GM12872 (cell line): ENCODE results near the gene PARS2.

Source experiments
- TF ChIP-seq, protein P1 (sequence below): IDR thresholded peaks from 3 replicates; pipeline ENCODE4 v1.5.1; 2011; ENCODE audit warnings: low read depth, mild to moderate bottlenecking, low read length, moderate library complexity; ENCODE audit not compliant: insufficient read depth

The PARS2 gene

DNA sequence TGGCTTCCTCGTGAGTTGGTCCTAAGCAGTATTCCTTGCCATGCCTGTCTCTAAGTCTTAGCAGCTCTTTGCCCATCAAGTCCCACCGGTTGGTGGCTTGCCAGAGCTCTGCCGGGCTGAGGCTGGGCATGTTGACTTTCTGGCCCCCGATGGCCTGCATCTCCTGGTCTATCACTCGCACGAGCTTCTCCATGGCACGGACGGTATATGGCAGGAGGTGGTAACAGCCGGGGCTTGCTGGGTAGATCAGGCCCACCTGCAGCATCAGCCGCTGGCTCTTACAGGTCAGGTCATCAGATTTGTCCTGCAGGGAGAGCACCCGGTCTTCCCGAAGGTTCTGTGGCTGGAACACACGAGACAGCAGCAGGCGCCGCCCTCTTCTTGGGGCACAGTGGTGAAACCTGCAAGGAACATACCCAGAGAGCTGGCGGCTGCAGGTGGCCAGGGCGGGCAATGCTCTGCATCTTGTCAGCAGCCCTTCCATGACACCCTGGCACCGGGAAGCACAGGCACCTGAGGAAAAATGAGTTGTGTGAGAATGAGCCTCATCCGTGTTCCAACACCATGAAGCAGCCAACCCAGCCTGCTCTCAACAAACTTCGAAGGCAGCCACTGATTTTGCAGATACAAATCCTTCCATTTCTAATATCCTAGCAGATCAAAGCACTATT lies 5.5 kb downstream of the PARS2 start:
- TF ChIP-seq, protein P1, sequence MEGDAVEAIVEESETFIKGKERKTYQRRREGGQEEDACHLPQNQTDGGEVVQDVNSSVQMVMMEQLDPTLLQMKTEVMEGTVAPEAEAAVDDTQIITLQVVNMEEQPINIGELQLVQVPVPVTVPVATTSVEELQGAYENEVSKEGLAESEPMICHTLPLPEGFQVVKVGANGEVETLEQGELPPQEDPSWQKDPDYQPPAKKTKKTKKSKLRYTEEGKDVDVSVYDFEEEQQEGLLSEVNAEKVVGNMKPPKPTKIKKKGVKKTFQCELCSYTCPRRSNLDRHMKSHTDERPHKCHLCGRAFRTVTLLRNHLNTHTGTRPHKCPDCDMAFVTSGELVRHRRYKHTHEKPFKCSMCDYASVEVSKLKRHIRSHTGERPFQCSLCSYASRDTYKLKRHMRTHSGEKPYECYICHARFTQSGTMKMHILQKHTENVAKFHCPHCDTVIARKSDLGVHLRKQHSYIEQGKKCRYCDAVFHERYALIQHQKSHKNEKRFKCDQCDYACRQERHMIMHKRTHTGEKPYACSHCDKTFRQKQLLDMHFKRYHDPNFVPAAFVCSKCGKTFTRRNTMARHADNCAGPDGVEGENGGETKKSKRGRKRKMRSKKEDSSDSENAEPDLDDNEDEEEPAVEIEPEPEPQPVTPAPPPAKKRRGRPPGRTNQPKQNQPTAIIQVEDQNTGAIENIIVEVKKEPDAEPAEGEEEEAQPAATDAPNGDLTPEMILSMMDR = no peak

DNA sequence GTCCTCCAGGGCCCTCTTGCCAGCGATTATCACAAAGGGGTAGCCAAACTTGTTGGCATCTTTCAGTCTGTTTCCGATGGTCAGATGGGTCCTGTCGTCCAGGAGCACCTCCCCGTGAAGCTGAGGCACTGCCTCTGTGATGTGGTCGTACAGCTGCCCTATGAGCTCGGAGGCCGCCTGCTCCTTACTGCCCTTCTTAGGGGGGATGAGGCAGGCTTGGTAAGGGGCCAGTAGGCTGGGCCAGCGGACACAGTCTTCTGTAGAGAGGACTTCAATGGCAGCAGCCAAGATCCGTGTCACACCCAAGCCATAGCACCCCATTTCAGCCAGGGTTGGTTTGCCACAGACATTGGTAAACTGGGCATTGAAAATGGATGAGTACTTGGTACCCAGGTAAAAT lies 6.5 kb downstream of the PARS2 start:
- TF ChIP-seq, protein P1 = no peak

DNA sequence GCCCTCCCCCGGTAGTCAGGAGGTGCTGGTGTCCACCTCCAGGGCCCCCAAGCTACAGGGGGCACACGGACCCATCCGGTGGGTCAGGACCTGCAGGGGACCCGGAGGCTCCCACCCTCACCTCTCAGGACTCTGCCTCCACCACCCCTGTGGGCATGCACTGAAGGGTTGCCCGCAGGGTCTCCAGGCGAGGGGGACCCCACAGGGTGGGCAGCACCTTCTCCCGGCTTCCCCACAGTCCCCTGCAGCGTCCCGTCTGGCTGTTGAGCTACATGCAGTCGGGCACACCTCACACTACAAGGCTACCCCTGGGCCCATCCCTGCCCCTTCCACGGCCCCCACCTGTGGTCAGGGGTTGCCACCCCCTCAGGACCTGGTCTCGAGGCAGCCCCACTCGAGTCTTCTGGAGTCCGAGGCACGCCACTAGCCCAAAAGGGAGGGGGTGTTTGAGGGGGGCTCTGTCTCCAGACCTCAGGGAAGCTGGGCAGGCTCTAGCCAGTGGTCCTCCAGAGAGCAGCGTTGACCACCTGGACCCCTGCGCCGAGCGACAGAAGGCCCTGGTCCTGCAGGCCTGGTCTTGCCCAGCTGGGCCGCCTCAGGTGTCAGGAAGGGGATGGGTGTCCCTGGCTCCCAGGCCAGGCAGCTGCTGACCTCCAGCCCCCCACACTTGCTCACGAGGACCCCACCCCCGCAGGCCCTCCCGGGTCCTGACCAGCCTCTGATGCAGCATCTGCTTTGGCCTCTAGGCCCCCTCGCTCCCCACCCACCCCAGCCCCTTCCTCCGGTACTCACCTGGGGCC lies 9.6 kb downstream of the PARS2 start:
- TF ChIP-seq, protein P1 = no peak

DNA sequence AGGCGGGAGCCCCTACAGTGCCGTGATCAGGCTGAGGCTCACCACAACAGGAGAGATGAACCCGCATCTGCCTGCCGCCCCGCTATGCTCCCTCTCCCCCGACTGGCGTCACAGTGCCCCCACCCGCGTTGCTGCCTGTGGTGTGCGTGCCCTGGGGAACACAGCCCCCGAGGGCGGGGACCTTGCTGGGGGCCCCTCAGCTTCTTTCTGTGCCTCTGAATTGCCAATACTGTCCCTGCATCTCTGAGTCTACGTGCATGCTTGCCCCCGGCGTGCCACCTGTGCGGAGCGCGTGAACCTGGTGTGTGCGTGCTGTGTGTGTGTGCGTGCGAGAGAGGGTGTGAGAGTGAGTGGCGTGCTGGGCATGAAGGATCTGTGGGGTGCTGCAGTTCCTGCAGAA lies 10.3 kb downstream of the PARS2 start:
- TF ChIP-seq, protein P1 = no peak

DNA sequence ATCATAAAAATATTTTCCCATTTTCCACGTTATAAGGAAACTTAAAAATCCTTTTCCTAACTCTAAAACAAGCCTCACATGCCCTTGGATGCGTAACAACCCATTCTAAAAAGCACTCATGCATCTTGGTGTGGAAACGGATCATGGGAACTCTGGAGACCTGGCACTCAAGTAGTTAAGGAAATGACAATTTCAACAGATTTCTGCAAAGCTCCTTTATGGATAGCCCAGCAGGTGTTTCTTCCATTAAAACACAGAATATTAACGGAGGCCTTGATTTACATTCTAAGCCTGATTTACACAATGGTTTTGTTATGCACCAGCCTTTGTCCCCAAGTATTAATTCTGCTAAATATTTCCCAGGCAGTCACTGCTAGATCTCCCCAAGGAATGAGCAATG lies 12.9 kb downstream of the PARS2 start:
- TF ChIP-seq, protein P1 = no peak

DNA sequence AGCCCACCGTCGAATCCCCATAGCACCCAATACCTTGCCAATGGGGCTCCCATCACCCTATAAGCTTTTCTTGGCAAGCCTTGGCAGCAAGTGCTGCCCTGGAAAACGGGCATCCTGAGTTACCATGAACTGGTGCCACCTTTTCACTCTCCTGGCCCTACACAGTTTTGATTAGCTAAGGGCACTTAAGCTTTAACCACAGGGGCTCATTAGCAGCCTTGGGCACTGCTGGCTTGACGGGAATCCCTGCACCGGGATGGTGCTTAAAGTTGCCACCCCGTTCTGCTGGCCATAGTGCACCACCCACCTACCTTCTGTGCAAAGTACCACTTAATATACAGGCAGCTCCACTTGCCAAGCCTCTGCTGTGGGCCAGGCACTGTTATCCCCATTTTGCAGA lies 13.7 kb downstream of the PARS2 start:
- TF ChIP-seq, protein P1 = no peak

DNA sequence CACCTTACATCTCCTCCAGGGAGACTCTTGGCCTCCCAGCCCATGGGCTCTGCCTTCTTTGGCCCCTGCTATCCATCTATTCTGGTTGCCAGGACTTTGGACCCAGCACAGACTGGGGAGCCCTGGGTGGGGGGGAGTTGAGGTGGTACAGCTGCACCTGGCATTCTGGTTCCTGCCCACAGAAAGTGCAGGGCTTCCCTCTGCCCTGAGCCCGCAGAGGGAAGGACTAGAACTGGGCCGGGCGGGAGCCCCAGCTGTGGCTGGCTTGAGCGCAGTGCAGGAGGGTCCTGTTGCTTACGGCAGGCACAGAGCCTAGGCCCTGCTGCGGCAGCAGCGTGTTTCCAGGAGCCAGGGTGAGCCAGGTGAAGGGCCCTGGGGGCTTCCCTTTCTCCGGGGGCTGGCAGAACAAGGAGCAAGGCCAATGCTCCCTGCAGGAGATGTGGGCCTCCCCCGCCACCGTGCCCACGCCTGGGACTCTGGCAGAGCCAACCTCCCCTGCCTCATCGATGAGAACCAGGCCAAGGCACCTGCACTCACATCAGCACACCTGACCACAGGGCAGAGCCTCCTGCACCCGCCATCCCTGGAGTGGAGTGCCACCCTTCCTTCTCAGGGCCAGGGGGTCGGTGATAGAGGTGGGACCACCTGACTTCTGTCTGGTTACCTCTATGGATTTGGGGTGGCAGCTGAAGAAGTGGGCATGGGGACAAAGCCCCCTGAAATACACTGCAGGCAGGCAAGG lies 16.1 kb downstream of the PARS2 start:
- TF ChIP-seq, protein P1 = no peak
